ENCODE results near the gene PDE4B. TPM values are rescaled to one million over a fixed set of nuclear protein-coding genes. Genes with fewer than 3 reads are reported as not detected.

Gene PDE4B
- total RNA-seq, 3 donors from 2014 or later: 8.0 to 207 (median 54.4) TPM

DNA sequence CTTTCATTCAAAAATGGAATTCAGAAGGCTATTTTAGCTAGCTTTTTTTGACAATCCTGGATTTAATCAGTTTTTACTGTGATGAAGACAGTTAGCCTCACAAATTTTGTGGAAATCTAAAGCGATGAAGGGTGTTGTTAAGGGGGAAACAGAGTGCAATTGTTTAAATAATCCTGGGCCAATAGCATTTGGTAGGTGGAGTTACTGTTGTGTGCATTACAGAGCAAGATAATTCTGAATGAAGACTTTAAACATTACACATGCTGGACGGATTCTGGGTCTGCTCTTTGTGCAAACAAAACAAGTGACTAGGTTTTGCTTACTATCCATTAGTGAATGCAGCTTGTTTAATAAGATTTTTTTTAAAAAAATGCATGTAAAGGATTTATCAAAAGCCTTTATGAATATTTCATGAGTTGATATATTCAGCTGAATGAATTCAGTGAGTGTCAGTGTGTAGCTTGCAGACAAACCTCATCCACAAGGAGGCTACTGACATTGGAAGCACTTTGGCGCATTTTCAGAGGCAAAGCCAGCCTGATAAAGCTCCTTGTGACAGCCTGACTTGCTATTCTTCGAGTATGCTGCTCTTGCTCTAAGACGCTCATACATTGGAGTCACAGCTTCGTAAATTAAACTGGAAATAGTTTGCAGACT is 199.6 kb downstream of the PDE4B start:
- H3K36me3 ChIP-seq: no peaks in the 10 kb centered on the region
- H3K4me1 ChIP-seq: no peaks in the 10 kb centered on the region
- TF ChIP-seq POLR2AphosphoS5 (IDR thresholded peaks at IDR 0.05): no peak
- TF ChIP-seq, protein P1, sequence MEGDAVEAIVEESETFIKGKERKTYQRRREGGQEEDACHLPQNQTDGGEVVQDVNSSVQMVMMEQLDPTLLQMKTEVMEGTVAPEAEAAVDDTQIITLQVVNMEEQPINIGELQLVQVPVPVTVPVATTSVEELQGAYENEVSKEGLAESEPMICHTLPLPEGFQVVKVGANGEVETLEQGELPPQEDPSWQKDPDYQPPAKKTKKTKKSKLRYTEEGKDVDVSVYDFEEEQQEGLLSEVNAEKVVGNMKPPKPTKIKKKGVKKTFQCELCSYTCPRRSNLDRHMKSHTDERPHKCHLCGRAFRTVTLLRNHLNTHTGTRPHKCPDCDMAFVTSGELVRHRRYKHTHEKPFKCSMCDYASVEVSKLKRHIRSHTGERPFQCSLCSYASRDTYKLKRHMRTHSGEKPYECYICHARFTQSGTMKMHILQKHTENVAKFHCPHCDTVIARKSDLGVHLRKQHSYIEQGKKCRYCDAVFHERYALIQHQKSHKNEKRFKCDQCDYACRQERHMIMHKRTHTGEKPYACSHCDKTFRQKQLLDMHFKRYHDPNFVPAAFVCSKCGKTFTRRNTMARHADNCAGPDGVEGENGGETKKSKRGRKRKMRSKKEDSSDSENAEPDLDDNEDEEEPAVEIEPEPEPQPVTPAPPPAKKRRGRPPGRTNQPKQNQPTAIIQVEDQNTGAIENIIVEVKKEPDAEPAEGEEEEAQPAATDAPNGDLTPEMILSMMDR (IDR thresholded peaks at IDR 0.05): no peak
- no peak for TF ChIP-seq POLR2A (IDR thresholded peaks at IDR 0.05)
- H3K27me3 ChIP-seq: no peaks in the 10 kb centered on the region
- intact Hi-C loops (cut with DNase I; ENCODE audit: low total_unique reads): no loop called here
- H3K27ac ChIP-seq: peak overlapping the region; percentile 64 to 70
- no peaks in the 10 kb centered on the region for H3K9me3 ChIP-seq
- no peak for DNase-seq (ENCODE audit: low spot score in 2 of 2)
- peak overlapping the region in 2 of 3 donors; percentile 45 to 61 for H3K4me3 ChIP-seq

DNA sequence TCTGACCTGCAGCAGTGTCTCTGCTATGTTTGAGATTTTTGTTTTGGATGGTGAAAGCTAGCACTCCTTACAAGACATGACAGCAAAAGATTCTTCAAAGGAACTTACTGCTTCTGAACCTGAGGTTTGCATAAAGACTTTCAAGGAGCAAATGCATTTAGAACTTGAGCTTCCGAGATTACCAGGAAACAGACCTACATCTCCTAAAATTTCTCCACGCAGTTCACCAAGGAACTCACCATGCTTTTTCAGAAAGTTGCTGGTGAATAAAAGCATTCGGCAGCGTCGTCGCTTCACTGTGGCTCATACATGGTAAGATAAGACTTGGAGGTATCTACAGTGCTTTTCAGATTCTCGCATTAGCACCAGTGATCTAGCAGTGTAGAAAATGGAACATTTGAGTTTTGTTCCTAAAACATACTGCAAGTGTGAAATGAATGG is 200.2 kb downstream of the PDE4B start:
- intact Hi-C loops (cut with DNase I; ENCODE audit: low total_unique reads): no loop called here
- no peak for TF ChIP-seq POLR2A (IDR thresholded peaks at IDR 0.05)
- TF ChIP-seq, protein P1 (IDR thresholded peaks at IDR 0.05): no peak
- no peak for TF ChIP-seq POLR2AphosphoS5 (IDR thresholded peaks at IDR 0.05)
- no peaks in the 10 kb centered on the region for H3K9me3 ChIP-seq
- H3K4me3 ChIP-seq: peak overlapping the region in 2 of 3 donors; percentile 45 to 61
- peak overlapping the region; percentile 64 to 70 for H3K27ac ChIP-seq
- H3K4me1 ChIP-seq: no peaks in the 10 kb centered on the region
- no peaks in the 10 kb centered on the region for H3K36me3 ChIP-seq
- no peaks in the 10 kb centered on the region for H3K27me3 ChIP-seq
- no peak for DNase-seq (ENCODE audit: low spot score in 2 of 2)

DNA sequence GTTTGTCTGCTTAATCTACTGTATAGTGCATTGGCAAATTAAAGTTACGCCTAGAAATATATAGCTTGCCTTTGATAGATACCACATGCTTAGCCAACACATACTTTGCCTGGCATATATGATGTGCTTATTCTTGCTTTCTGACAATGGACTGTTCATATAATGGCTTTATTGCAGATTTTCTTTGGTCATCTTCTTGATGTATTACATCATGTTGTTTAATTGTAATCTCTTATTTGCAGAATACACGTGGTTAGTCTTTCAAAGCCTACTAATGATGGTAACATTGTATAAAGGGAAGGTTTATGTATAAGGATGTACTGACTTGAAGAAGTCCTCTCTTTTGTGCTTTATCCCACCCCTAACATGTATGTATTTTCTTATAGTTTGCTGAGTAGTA is 201.5 kb downstream of the PDE4B start:
- H3K27ac ChIP-seq: peak overlapping the region; percentile 16 to 27
- no peaks in the 10 kb centered on the region for H3K36me3 ChIP-seq
- TF ChIP-seq POLR2A (IDR thresholded peaks at IDR 0.05): no peak
- TF ChIP-seq POLR2AphosphoS5 (IDR thresholded peaks at IDR 0.05): no peak
- TF ChIP-seq, protein P1 (IDR thresholded peaks at IDR 0.05): no peak
- H3K27me3 ChIP-seq: no peaks in the 10 kb centered on the region
- H3K4me1 ChIP-seq: no peaks in the 10 kb centered on the region
- peak overlapping the region in 2 of 3 donors; percentile 45 to 61 for H3K4me3 ChIP-seq
- H3K9me3 ChIP-seq: no peaks in the 10 kb centered on the region
- no peak for DNase-seq (ENCODE audit: low spot score in 2 of 2)
- intact Hi-C loops (cut with DNase I; ENCODE audit: low total_unique reads): no loop called here

DNA sequence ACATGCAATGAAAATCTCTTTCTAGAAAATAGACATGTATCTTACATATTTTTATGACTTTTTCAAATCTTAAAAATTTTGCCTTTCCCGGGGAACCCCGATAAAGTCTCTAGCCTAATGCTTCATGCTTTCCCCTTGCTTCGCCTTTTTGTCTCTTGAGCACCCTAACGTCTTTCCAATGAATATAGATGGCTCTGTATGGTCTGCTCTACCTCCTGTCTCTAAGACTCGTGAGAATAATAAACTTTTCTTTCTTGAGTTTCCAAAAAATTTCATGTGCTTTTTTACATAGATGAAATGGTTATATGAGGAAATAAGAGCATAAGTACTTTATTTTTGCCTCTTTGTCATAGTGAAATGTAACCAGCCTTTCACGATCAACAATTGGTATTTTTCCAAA is 202.6 kb downstream of the PDE4B start:
- DNase-seq (ENCODE audit: low spot score in 2 of 2): no peak

DNA sequence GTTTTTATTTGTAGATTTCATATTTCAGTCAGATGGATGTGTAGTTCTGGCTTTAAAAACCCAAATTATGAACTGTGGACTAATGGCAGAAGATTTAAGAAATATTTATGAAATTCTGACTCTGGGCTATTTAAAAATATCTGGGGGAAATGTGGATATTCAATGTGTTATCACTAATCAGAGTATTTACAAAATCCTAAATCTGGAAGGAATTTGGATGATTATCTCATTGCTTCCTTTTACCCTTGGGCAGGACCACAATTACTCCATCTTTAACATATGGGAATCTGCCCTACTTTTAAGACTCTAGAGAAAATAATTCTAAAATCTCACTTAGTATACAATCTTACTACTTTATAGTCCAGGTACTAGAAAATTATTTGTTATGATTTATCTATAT is 203.2 kb downstream of the PDE4B start:
- H3K36me3 ChIP-seq: no peaks in the 10 kb centered on the region
- TF ChIP-seq POLR2A (IDR thresholded peaks at IDR 0.05): no peak
- TF ChIP-seq, protein P1 (IDR thresholded peaks at IDR 0.05): no peak
- TF ChIP-seq POLR2AphosphoS5 (IDR thresholded peaks at IDR 0.05): no peak
- no peaks in the 10 kb centered on the region for H3K4me1 ChIP-seq
- H3K27me3 ChIP-seq: no peaks in the 10 kb centered on the region
- peak overlapping the region; percentile 23 to 63 for H3K27ac ChIP-seq
- no peaks in the 10 kb centered on the region for H3K9me3 ChIP-seq
- peak overlapping the region in 2 of 3 donors; percentile 45 to 47 for H3K4me3 ChIP-seq
- no peak for DNase-seq (ENCODE audit: low spot score in 2 of 2)
- intact Hi-C loops (cut with DNase I; ENCODE audit: low total_unique reads): no loop called here

More for the DNA sequence above, 202.6 kb downstream of the PDE4B start:
- Histone ChIP-seq H3K9me3 (no peaks in the 10 kb centered on the region), H3K36me3 (no peaks in the 10 kb centered on the region), H3K27ac (peak overlapping the region; percentile 23 to 63), H3K4me3 (peak overlapping the region in 2 of 3 donors; percentile 45 to 47), H3K4me1 (no peaks in the 10 kb centered on the region), H3K27me3 (no peaks in the 10 kb centered on the region)
- intact Hi-C loops (cut with DNase I; ENCODE audit: low total_unique reads): no loop called here
- TF ChIP-seq POLR2AphosphoS5 (IDR thresholded peaks at IDR 0.05) (no peak), POLR2A (IDR thresholded peaks at IDR 0.05) (no peak)
- TF ChIP-seq, protein P1 (IDR thresholded peaks at IDR 0.05): no peak
